ENCODE data around the gene PAK4.
A peak's percentile ranks its signal among the peaks of the same experiment; 100 is the strongest.
"Not testable (repeated sequence)": the region's sequence is repeated elsewhere in the genome, so short reads cannot be mapped to it uniquely, and the experiment has no call there.

PAK4 gene

DNA sequence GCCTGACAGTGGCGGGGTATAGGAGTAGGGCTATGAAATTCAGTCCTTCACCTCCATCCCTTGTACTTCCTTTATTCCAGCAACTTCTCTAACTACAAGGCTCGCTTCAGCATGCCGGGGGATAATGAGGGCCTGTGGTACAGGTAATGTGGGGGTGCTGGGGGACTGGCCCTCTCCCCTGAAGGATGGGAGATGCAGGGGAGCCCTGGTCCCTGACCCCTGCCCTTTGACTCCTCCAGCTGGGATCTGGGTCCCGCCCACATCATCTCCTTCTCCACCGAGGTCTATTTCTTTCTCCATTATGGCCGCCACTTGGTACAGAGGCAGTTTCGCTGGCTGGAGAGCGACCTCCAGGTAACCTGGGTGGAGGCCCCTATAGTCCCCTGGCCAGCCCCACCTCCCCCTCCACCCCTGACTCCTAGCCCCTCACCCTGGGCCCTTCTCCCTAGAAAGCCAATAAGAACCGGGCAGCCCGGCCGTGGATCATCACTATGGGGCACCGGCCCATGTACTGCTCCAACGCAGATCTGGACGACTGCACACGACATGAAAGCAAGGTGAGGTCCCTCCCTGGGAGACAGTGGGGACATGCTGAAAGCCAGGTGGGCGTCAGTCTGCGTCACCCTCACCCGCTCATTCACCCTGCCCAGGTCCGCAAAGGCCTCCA, 25.0 kb upstream of the PAK4 start:
- no peak for DNase-seq

DNA sequence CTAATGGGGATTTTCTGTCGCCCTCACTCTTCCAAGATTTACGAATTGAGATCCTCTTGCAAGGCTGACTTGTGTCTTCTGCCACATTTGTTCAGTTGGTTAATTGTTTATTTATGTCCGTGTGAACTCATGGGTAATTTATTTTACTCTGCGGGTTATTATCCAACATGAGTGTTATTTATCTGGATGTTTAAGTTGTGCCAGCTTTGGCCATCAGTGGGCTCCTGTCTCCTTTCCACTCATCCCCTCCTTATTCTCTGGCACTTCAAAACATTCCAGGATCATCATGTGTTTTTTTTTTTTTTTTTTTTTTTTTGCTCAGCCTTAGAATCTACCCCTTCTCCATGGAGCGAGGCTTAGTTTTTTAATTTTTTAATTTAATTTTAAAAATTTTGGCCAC, 22.4 kb upstream of the PAK4 start:
- no peak for DNase-seq

DNA sequence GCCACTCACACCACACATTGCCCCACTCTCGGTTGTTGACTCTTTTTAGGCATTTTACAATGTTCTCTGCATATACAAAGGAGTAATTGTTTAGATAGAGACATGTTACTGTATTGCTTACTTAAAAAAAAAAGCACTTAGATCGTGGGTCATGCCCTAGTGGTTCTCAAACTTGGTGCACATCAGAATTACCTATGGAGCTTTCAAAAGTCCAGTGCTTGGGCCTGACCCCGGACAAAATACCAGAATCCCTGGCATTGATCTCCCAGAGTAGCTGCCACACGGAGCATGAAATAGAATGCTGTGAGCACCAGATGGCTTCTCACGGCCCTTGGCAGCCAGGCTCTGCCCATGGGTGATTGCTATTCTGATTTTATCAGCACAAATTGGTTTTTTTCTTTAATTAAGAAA, 21.4 kb upstream of the PAK4 start:
- no peak for DNase-seq

DNA sequence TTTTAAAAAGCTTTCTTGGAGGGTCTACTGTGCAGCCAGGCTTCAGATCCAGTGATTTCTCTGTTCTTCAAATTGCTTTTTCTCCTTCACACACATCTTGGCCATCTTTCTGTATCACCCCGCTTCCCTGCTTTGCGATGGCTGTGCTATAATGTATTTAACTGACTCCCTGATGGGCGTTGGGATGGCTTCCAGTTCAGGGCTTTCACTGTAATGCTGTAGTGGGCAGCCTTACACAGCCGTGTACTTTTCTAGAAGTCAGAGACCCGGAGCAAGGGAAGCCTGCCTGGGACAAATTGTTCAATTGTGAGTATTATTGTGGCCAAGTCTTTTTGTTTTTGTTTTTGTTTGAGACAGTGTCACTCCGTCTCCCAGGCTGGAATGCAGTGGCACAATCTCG, 19.4 kb upstream of the PAK4 start:
- no peak for DNase-seq

DNA sequence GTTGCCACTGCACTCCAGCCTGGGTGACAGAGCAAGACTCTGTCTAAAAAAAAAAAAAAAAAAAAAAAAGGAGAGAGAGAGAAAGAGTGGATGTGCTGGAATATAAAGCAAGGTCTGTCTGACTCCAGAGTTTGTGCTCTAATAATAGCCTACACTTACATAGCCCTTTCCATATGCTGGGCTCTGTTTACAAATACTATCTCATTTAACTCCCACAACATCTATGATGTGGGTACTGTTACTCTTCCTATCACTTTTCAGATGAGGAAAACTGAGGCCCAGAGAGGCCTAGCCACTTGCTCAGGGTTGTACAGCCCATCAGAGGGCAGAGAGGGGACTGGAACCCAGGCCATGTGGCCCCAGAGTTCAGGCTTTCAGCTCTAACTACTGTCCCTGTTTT, 15.9 kb upstream of the PAK4 start:
- no peak for DNase-seq

DNA sequence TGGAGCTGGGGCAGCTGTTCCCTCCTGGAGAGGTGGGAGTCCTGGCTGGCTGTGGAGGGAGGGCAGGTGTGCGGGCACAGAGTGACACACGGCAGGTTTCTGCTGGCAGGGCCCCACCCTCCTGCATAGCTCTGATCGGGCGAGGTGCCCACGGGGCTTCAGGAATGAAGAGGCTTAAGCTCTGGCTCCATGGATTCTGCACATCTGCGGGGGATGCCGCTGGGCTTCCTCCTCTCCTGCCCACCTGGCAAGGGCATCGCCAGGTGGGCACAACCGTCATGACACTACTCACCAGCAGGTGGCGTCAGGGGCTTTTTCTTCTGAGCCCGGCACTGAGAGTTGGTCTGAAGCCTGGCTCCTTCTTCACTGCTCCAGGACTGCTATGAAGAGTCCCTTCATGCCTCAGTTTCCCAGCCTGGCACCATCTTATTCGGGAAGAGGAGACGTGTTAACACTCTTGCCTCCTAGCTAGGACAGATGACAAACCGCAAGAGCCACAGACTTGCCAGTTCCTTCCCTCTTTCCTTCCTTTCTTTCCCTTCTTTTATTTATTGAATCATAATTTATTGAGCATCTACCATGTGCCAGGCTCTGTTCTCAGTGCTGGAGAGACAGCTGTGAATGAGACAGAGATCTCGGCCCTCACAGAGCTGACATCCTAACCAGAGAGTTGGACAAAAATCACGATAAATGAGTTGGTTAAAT, 15.2 kb upstream of the PAK4 start:
- peak; percentile 79 for DNase-seq

DNA sequence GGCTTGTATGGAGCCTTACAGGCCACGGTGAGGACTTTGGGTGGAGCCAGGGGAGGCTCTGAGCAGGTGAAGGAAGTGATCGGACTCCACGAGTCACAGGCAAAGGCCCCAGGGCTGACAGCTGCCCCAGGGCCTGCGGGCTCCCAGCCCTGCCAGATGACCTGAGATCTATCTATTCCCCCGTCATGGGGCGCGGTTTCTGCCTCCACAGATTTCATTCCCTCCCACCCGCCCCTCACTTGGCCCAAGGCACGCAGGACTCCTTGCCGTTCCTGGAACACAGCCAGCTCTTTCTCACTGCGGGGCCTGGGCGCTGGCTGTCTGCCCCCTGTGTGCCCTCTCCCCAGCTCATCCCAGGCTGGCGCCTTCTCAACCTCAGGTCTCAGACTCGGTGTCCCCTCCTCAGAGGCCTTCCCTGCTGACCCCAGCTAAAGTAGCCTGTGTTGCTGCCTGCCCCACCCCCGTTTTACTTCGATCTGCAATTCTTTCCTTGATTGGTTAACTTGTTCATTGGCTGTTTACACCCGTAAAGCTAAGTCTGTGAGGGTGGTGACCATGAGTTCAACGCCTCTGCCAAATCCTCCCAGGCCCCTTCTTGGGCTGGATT, 13.9 kb upstream of the PAK4 start:
- DNase-seq, result no peak

DNA sequence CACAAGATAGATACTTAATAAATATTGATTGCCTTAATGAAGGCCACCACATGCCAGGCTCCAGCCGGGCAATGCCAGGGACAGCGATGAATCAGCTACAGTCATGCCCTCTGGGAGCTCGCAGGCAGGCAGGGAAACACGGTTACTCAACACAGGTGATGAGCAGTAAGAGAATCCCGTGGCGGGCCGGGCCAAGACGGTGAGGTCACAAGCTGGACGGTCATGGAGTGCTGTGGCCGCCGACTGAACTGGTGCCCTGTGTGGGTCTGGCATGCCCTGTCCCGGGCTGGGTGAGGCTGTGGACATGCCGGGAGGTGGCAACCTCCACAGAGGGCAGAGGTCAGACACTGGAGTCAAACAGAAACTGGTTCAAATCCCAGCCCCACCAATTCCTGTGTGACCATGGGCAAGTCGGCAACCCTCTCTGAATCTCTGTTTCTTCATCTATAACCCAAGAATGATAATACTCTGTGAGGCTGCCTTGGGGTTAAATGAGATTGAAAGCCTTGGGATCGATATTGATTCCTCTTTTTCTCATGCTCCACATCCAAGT, 13.2 kb upstream of the PAK4 start:
- DNase-seq, result no peak

DNA sequence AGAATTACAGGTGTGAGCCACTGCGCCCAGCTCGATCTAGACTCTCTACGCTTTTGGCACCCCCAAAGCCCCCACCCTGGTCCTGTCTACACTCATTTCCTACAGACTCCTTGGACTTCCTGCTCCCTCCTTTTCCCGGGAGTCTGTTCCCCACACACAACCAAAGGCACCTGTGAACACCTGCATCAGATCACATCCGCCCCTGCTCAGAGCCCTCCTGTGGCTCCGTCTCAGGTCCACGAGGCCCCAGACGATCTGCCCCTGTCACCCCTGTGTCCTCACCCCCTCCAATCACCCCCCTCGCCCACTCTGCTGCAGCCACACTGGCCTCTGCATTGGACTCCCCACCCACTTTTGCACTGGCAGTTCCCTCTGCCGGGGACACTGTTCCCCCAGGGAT, 12.4 kb upstream of the PAK4 start:
- DNase-seq, result no peak

DNA sequence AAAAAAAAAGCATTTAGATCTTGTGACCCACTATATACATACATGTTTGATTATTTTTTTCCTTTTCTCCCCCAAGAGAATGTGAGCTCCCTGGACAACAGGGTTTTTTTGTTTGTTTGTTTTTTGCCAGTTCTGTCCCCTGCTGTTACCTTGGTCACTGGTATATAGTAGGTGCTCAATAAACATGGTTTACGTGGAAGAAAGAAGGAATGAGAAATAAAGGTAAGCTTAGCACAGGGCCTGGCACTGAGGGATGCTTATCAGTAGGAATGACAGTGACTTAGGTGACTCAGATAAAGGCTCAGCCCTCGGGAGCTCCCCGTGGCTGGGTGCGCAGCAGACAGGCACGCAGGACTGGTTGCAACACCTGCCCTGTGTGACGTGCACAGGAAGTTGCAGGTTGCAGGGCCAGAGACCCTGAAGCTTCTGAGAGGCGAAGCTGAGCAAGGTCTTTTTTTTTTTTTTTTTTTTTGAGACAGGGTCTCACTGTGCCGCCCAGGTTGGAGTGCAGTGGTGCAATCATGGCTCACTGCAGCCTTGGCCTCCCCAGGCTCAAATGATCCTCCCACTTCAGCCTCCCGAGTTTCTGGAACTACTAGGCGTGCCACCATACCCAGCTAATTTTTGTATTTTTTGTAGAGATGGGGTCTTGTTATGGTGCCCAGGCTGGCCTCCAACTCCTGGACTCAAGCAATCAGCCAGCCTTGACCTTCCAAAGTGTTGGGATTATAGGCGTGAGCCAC, 10.3 kb upstream of the PAK4 start:
- no peak for DNase-seq

DNA sequence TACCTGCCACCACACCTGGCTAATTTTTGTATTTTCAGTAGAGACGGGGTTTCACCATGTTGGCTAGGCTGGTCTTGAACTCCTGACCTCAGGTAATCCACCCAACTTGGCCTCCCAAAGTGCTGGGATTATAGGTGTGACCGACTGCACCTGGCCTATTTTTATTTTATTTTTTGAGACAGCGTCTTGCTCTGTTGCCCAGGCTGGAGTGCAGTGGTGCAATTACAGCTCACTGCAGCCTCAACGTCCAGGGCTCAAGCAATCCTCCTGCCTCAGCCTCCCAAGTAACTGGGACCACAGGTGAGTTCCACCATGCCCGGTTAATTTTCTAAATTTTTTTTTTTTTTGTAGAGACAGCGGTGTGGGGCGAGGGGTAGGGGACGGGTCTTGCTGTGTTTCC, 8.6 kb upstream of the PAK4 start:
- DNase-seq, result not testable (repeated sequence)

DNA sequence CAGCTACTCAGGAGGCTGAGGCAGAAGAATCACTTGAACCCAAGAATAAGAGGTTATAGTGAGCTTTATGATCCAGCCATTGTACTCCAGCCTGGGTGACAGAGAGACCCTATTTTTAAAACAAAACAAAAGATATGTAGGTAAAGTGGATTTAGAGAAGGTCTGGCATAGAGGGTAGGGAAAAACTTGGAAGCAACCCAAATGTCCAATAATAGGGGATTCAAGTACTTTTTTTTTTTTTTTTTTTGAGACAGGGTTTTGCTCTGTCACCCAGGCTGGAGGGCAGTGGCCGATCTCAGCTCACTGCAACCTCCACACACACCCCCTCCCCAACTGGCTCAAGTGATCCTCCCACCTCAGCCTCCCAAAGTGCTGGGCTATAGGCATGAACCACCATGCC, 5.8 kb upstream of the PAK4 start:
- no peak for DNase-seq

DNA sequence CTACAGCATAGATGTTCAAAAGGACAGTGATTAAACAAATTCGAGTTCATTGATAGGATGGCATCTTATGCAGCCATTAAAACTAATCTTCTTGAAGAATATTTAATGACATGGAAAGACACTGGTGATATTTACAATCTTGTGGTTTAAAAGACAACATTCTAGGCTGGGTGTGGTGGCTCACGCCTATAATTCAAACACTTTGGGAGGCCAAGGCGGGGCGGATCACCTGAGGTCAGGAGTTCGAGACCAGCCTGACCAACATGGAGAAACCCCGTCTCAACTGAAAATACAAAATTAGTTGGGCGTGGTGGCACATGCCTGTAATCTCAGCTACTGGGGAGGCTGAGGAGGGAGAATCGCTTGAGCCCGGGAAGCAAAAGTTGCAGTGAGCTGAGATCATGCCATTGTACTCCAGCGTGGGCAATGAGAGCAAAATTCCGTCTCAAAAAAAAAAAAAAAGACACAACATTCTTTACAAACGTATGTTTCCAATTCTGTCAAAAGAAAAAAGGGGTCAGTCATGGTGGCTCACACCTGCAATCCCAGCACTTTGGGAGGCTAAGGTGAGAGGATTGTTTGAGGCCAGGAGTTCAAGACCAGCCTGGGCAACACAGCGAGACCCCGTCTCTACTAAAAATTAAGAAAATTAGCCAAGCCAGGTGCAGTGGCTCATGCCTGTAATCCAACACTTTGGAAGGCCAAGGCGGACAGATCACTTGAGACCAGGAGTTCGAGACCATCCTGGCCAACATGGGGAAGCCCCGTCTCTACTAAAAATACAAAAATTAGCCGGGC, 2.5 kb upstream of the PAK4 start:
- DNase-seq, result no peak

DNA sequence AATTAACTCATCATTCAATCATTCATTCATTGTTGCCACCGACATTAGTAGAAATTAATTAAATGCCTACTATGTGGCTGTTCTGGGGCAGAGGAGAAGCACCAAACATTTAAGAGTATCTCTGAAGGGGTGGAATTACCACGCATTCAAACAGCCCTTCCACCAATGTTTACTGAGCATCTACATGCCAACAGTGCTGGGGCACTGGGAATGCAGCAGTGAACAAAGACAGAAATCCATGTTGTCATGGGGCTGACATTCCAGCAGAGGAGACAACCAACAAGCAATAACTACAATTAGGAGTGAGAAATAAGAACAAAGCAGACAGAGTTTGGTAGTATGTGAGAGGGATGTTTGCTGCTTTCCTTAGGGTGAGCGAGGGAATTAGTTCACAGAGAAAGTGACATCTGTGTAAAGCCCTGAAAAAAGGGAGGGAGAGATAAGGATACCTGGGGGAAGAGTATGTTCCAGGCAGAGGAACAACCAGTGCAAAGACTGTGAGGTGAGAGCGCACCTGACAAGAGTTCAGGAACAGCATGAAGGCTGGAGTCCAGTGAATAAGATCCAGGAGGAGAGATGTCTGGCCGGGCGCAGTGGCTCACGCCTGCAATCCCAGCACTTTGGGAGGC, 1.3 kb upstream of the PAK4 start:
- no peak for DNase-seq

DNA sequence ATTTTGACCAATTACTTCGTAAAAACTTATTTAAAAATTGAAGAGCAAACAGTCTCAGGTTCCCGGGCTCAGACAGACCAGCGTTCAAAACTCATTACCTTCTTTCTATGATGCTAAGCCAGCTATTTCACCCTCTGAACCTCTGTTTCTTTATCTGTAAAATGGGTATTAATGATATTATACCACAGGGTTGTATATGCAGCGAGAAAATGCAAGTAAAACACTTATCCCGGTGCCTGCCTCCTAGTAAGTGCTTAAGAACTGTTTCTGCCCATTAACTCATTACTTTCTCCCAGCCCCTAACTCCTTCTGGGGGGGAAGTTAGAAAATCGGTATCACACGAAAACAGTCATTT, 410 bp upstream of the PAK4 start:
- DNase-seq, result no peak

DNA sequence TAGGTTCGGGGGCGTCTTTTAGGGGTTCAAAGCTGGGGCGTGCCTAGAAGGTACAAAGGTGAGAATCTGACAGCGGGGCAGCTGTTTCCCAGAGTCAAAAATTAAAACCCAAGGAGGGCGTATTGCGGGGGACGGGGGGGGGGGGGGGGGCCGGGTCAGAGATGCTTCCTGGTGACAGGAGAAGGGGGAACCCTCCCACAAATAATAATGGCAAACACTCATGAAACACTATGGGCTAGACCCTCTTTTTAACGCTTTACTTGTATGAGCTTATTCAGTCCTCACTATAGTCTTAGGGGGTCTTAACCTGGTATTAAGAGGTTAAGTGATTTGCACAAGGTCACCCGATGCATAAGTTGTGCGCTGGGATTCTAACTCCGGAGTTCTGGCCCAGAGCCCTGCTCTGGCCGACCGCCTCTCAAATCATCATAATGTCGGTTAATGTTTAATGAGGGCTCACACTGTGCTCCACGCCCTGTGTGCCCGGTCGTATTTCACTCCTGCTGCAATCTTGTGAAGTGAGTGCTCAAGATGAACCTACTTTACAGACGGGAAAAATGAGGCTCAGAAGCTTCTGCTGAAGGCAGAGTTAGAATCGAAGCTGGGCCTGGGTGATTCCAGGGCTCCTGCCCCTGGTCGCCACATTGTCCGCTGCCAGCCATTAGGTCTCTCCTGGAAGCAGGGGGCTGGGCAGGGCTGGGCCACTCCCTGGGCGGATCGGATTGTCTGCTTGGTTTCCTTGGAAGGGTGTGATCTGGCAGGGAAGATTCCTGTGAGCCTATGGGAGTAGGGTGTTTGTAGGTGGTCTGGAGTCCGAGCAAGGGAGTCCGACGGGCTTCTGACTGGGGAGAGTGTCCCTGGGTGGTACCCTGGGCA, 964 bp downstream of the PAK4 start:
- no peak for DNase-seq

DNA sequence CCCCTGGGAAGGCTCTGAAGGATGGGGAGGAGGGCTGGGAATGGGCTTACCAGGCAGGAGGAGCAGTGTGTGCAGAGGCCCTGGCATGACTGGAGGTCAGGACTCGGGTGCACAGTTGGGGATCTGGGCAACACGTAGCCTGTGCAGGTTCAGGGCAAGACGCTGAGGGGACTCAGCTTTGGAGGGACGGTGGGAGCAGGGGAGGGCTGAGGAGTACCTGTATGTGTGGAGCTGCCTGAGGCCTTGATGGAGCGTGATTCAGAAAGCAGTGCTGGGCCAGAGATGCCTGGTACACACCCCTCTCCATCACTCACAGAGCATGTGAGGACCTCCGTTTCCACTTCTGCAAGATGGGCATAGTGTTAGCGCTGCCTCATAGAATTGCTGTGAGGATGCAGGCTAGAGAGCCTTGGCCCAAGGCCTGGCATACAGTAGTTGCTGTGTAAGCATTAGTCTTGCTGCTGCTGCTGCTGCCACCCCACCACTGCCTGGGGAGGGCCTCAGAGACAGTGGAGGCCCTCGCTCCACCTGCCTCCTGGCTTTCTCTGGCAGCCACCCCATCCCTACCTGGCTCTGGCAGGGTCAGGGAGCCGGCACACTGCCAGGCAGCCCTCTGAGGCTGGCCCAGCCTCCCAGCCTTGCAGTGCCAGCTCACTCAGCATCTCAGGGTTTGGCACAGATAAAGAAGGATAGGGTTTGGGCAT, 2.4 kb downstream of the PAK4 start:
- DNase-seq, result no peak

DNA sequence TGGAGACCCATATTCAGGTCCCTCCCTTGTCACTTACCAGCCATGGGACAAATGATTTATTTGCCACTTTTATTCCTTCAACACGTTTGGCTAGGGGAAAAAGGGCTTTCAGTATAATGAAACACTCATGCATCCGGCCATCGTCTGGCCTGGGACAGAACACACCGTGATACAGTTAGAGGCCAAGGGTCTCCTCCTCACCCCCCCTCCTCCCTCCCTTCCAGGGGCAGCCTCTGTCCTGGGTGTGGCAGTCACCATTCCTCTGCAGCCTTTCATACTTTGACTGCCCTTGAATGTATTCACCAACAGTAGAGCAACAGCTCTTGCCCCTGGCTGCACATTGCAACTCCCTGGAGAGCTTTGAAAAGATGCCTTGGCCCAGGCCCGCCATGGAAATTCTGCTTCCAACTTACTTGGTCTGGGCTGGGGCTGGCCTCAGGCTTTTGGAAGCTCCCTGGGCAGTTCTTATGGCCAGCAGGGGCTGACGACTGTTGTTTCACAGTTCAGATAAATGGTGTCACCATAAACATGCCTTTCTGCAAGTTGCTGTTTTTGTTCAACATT, 3.0 kb downstream of the PAK4 start:
- no peak for DNase-seq

DNA sequence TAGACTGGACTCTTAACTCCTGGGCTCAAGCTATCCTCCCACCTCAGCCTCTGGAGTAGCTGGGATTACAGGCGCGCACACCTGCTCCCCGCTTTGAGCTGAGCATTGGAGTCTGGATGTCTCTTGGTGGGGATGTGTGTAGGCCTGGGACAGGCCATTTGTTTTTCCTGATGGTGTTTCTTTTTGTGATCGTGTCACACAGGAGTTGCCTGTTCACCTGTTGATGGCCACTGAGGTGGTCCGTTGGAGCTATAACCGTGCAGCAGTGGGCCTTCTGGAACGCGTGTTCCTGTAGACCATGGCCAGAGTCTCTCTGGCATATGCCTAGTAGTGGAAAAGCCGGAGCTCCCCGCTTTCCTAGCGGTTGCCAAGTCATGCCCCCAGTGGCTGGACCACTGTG, 3.5 kb downstream of the PAK4 start:
- no peak for DNase-seq

Data from activated CD4-positive, alpha-beta T cell treated with anti-CD3 and anti-CD28 coated beads, Interleukin-2, amount 50 U/mL, for 1 hour (primary cell).